H1 (cell line): ENCODE results near the gene APLP2. TPM values are rescaled to one million over a fixed set of nuclear protein-coding genes. Genes with fewer than 3 reads are reported as not detected.

Experiments
- CTCF ChIA-PET: fragments of 300-600 bp; sonication (Branson Sonifier 250); formaldehyde crosslinking; loops from one replicate; lab custom pipeline; 2021; ENCODE audit not compliant: partially characterized antibody; lab: Charles Lee
- POLR2A ChIA-PET: fragments of 300-600 bp; sonication (Branson Sonifier 250); formaldehyde crosslinking; loops from one replicate; lab custom pipeline; 2021; ENCODE audit warnings: inconsistent platforms; ENCODE audit not compliant: partially characterized antibody; lab: Charles Lee
- DNase-seq, 2 experiments: peaks; one replicate each; pipeline versions ENCODE4 v3.0.0 to v3.0.0-alpha.2; 2010 to 2022; ENCODE audit warnings: low spot score in 2 of 2, low read depth in 1 of 2, mixed read lengths in 1 of 2
- FAIRE-seq: peaks from 2 replicates; lab custom pipeline; 2011; peaks lifted over from hg19 to GRCh38; lab: Jason Lieb, UNC
- H2AFZ ChIP-seq: 2 replicates; pipeline ENCODE4 v1.8.1; 2012; ENCODE audit warnings: low read length, inconsistent platforms
- H2AK5ac ChIP-seq: 2 replicates; pipeline ENCODE4 v1.6.1; 2013; ENCODE audit warnings: low read depth, low read length
- H2BK120ac ChIP-seq: replicated peaks from 2 replicates; pipeline ENCODE3; 2013; ENCODE audit warnings: low read depth, low read length, inconsistent platforms
- H2BK12ac ChIP-seq: 2 replicates; pipeline ENCODE4 v1.6.1; 2013; ENCODE audit warnings: low read depth, low read length
- H2BK15ac ChIP-seq: 2 replicates; pipeline ENCODE4 v1.6.1; 2013; ENCODE audit warnings: low read length
- H2BK20ac ChIP-seq: 2 replicates; pipeline ENCODE4 v1.6.1; 2013; ENCODE audit warnings: low read length
- H2BK5ac ChIP-seq: 2 replicates; pipeline ENCODE4 v1.6.1; 2013; ENCODE audit warnings: low read depth, low read length
- H3K14ac ChIP-seq: 2 replicates; pipeline ENCODE4 v1.6.1; 2013; ENCODE audit warnings: inconsistent platforms; ENCODE audit not compliant: insufficient read length
- H3K18ac ChIP-seq: 2 replicates; pipeline ENCODE4 v1.6.1; 2013; ENCODE audit warnings: low read length; ENCODE audit errors: extremely low read depth
- H3K23ac ChIP-seq: 2 replicates; pipeline ENCODE4 v1.6.1; 2013; ENCODE audit warnings: inconsistent platforms; ENCODE audit not compliant: insufficient read length
- H3K23me2 ChIP-seq: 2 replicates; pipeline ENCODE4 v1.6.1; 2013; ENCODE audit warnings: low read depth, low read length
- H3K27ac ChIP-seq: 2 replicates; pipeline ENCODE4 v1.6.1; 2011; ENCODE audit warnings: low read depth, low read length, inconsistent platforms
- H3K27me3 ChIP-seq, 4 experiments: replicated peaks in 1 of 4; 1 replicate in 1 of 4; 2 replicates in 3 of 4; pipeline versions ENCODE4 v1.6.1 to v1.8.1; 2011 to 2013; ENCODE audit warnings: low read length in 3 of 4, mild to moderate bottlenecking in 3 of 4, inconsistent platforms in 2 of 4, mixed read lengths in 2 of 4, moderate library complexity in 1 of 4; ENCODE audit not compliant: control insufficient read depth in 3 of 4, insufficient read depth in 3 of 4; ENCODE audit errors: extremely low read depth in 1 of 4
- H3K36me3 ChIP-seq, 4 experiments: 2 replicates each; pipeline versions ENCODE4 v1.6.1 to v1.8.1; 2011 to 2013; ENCODE audit warnings: mild to moderate bottlenecking in 4 of 4, low read length in 3 of 4, moderate library complexity in 2 of 4, control low read depth in 1 of 4, inconsistent platforms in 1 of 4; ENCODE audit not compliant: insufficient read depth in 4 of 4, control insufficient read depth in 2 of 4
- H3K4ac ChIP-seq: replicated peaks from 2 replicates; pipeline ENCODE3; 2013; ENCODE audit warnings: low read length, low read depth, mixed read lengths, inconsistent platforms; ENCODE audit not compliant: insufficient read length
- H3K4me1 ChIP-seq, 4 experiments: replicated peaks in 1 of 4; 1 replicate in 1 of 4; 2 replicates in 3 of 4; pipeline versions ENCODE4 v1.6.1 to v1.8.1; 2011 to 2013; ENCODE audit warnings: low read length in 3 of 4, inconsistent platforms in 2 of 4, mixed read lengths in 1 of 4; ENCODE audit not compliant: insufficient read depth in 4 of 4, control insufficient read depth in 3 of 4
- H3K4me2 ChIP-seq, 2 experiments: 2 replicates each; pipeline versions ENCODE4 v1.6.1 to v1.8.1; 2011 to 2013; ENCODE audit warnings: low read depth in 2 of 2, low read length in 2 of 2, control low read depth in 1 of 2, inconsistent platforms in 1 of 2, mild to moderate bottlenecking in 1 of 2; ENCODE audit not compliant: insufficient read depth in 1 of 2
- H3K4me3 ChIP-seq, 4 experiments: fragments of 200-600, 300-600 bp in 1 of 4; sonication (generic), shearing (Covaris generic), sonication (Bioruptor Twin) in 1 of 4; 2 replicates each; pipeline versions ENCODE4 v1.5.1 to v1.8.1; 2011 to 2016; ENCODE audit warnings: low read length in 4 of 4, low read depth in 3 of 4, control low read depth in 2 of 4, inconsistent platforms in 2 of 4, mild to moderate bottlenecking in 2 of 4, mixed read lengths in 1 of 4, moderate library complexity in 1 of 4; ENCODE audit not compliant: insufficient read depth in 2 of 4; ENCODE audit errors: extremely low read depth in 1 of 4
- H3K56ac ChIP-seq: replicated peaks from 2 replicates; pipeline ENCODE3; 2013; ENCODE audit warnings: low read depth, mild to moderate bottlenecking, mixed read lengths, low read length, inconsistent platforms; ENCODE audit not compliant: insufficient read length
- H3K79me1 ChIP-seq: 2 replicates; pipeline ENCODE4 v1.6.1; 2013; ENCODE audit warnings: low read depth, low read length, control low read depth
- H3K79me2 ChIP-seq, 2 experiments: 2 replicates each; pipeline versions ENCODE4 v1.6.1 to v1.8.1; 2012 to 2013; ENCODE audit warnings: low read length in 2 of 2, mild to moderate bottlenecking in 2 of 2, inconsistent platforms in 1 of 2; ENCODE audit not compliant: insufficient read depth in 2 of 2, control insufficient read depth in 1 of 2
- H3K9ac ChIP-seq, 4 experiments: replicated peaks in 1 of 4; 1 replicate in 1 of 4; 2 replicates in 3 of 4; pipeline versions ENCODE4 v1.6.1 to v1.8.1; 2011 to 2013; ENCODE audit warnings: low read depth in 3 of 4, low read length in 3 of 4, control low read depth in 2 of 4, mild to moderate bottlenecking in 2 of 4, moderate library complexity in 2 of 4, inconsistent platforms in 1 of 4; ENCODE audit errors: extremely low read depth in 1 of 4
- H3K9me3 ChIP-seq, 2 experiments: 2 replicates each; pipeline versions ENCODE4 v1.6.1 to v1.8.1; 2012 to 2013; ENCODE audit warnings: mild to moderate bottlenecking in 2 of 2, moderate library complexity in 2 of 2, control low read depth in 1 of 2, inconsistent platforms in 1 of 2, low read depth in 1 of 2, low read length in 1 of 2, mixed read lengths in 1 of 2; ENCODE audit not compliant: insufficient read depth in 2 of 2
- H4K20me1 ChIP-seq, 2 experiments: replicated peaks in 1 of 2; 2 replicates each; pipeline versions ENCODE3 to v1.8.1; 2011 to 2013; ENCODE audit warnings: inconsistent platforms in 2 of 2, low read length in 2 of 2, mild to moderate bottlenecking in 1 of 2; ENCODE audit not compliant: insufficient read depth in 2 of 2, control insufficient read depth in 1 of 2
- H4K5ac ChIP-seq: 2 replicates; pipeline ENCODE4 v1.6.1; 2013; ENCODE audit warnings: low read length, low read depth, mixed read lengths, inconsistent platforms; ENCODE audit not compliant: insufficient read length
- H4K8ac ChIP-seq: 2 replicates; pipeline ENCODE4 v1.8.0; 2013; ENCODE audit warnings: mild to moderate bottlenecking, moderate library complexity, low read length, inconsistent platforms; ENCODE audit not compliant: insufficient read depth; ENCODE audit errors: extremely low read depth
- H4K91ac ChIP-seq: replicated peaks from 2 replicates; pipeline ENCODE3; 2013; ENCODE audit warnings: low read length, mixed read lengths, inconsistent platforms; ENCODE audit not compliant: insufficient read length
- BCL11A ChIP-seq, 2 experiments: IDR thresholded peaks; one replicate each; pipeline ENCODE4 v1.6.1; 2011; ENCODE audit warnings: low read depth in 2 of 2, low read length in 2 of 2, mild to moderate bottlenecking in 2 of 2
- CBX5 ChIP-seq: fragments of 300-800, 300-1000 bp; sonication (generic); IDR thresholded peaks from 2 replicates; pipeline ENCODE4 v1.7.1; 2016; ENCODE audit warnings: antibody characterized with exemption, low read length, low read depth
- CBX8 ChIP-seq: fragments of 300-800, 300-1000 bp; sonication (generic); IDR thresholded peaks from 2 replicates; pipeline ENCODE4 v1.7.1; 2016; ENCODE audit warnings: low read depth, low read length, borderline replicate concordance
- RBBP5 ChIP-seq: IDR thresholded peaks from 2 replicates; pipeline ENCODE4 v1.7.1; 2012; ENCODE audit warnings: low read depth, mild to moderate bottlenecking, inconsistent platforms, low read length, moderate library complexity, borderline replicate concordance
- RNF2 ChIP-seq: fragments of 200-900, 300-1000 bp; sonication (generic); IDR thresholded peaks from 2 replicates; pipeline ENCODE4 v1.7.1; 2016; ENCODE audit warnings: borderline replicate concordance, low read depth, mild to moderate bottlenecking, antibody characterized with exemption, low read length; ENCODE audit not compliant: poor library complexity, severe bottlenecking; ENCODE audit errors: missing control alignments
- RXRA ChIP-seq: IDR thresholded peaks from 2 replicates; pipeline ENCODE4 v1.6.1; 2011; ENCODE audit warnings: low read depth, mild to moderate bottlenecking, low read length, moderate library complexity; ENCODE audit not compliant: insufficient read depth
- YY1 ChIP-seq: IDR thresholded peaks from 2 replicates; pipeline ENCODE4 v1.6.1; 2011; ENCODE audit warnings: low read depth, mild to moderate bottlenecking, low read length
- WGBS, 2 experiments: shearing (Covaris generic) in 1 of 2; methylation state at CpG; one replicate each; pipeline versions ENCODE4 v1.1.6 to v1.1.7; 2013 to 2015; ENCODE audit warnings: low lambda C conversion rate in 2 of 2, mixed read lengths in 2 of 2, inconsistent platforms in 1 of 2, low coverage in 1 of 2, missing lambda C conversion rate in 1 of 2; ENCODE audit not compliant: insufficient replicate concordance in 2 of 2, insufficient coverage in 1 of 2, insufficient read length in 1 of 2; ENCODE audit errors: extremely low coverage in 1 of 2, missing lambda C conversion rate in 1 of 2; 5-methylcytosine and 5-hydroxymethylcytosine counted together
- polyA plus RNA-seq, 7 experiments: library from polyadenylated mRNA; depleted of rRNA in 3 of 7; stranded (reverse) in 5 of 7; unstranded in 2 of 7; fragments of >200 nt in 5 of 7; fragments of 200-250 nt in 2 of 7; gene quantifications; 1 replicate in 5 of 7; 2 replicates in 1 of 7; 4 replicates in 1 of 7; pipeline versions ENCODE4 v1.2.1 to v1.2.3, GENCODE V29; 2011 to 2013; ENCODE audit warnings: missing spikeins in 2 of 7, mixed read lengths in 2 of 7
- total RNA-seq: library from RNA; stranded (reverse); fragmentation: NEBNext Ultra II Directional; extraction: Animal tissue kit (Norgen Biotek cat#: 25700); gene quantifications from 2 replicates; pipeline ENCODE4 v1.2.1, GENCODE V29; 2021

APLP2 gene
- total and polyA plus RNA-seq, 2 of the 8 experiments (the other 6 are each of a cell fraction or from before 2014, with no cell fraction given) = 222 to 315 TPM

DNA sequence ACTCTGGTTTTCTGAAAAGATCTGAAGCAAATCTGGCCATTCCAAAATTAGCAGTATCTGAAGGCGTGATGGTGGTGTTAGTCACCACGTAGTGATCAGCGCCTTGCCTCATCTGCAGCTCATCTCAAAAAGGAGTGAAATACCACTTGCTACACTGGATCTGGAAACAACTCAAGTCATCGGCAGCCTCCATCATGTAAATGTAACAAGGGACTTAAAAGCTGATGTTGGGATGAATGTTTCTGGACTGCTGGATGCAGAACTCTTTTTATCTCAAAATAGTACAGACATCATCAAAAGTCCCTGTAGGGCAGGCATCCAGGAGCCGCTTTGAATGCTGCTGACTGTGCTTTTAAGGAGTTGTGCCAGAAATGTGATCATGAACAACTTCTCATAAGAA, 14.1 kb upstream of the APLP2 start:
- Histone ChIP-seq H3K79me2 (no peaks in the 10 kb centered on the region), H2BK120ac (no peak overlapping the region), H3K4me2 (no peak overlapping the region), H4K8ac (no peak overlapping the region), H3K4me1 (no peaks in the 10 kb centered on the region), H3K56ac (no peak overlapping the region), H2AK5ac (no peak overlapping the region), H3K27me3 (no peaks in the 10 kb centered on the region), H3K79me1 (no peaks in the 10 kb centered on the region), H3K23me2 (no peaks in the 10 kb centered on the region), H3K36me3 (no peaks in the 10 kb centered on the region), H2BK15ac (no peak overlapping the region), H3K4ac (no peak overlapping the region), H4K20me1 (no peaks in the 10 kb centered on the region), H3K14ac (no peak overlapping the region), H2AFZ (0 out of 2 replicates have a peak overlapping the region, but pooled peaks have one; percentile 26), H3K9ac (no peak overlapping the region), H3K4me3 (no peak overlapping the region), H4K5ac (no peak overlapping the region), H2BK20ac (no peak overlapping the region), H3K18ac (no peak overlapping the region), H3K27ac (no peak overlapping the region), H3K23ac (no peak overlapping the region), H2BK5ac (no peak overlapping the region), H2BK12ac (no peak overlapping the region), H3K9me3 (no peaks in the 10 kb centered on the region), H4K91ac (no peak overlapping the region)
- WGBS, 2 experiments = 90% methylated on average over 5 of the region's 5 CpGs; no CpG with 5 or more reads in 1 of the 2 experiments
- CTCF ChIA-PET = no interaction called here
- POLR2A ChIA-PET = interaction anchor here (1.0 kb wide), 1 partner anchor 53 kb away, joined by 3 read pairs; the partner anchor contains the start of gene PRDM10
- FAIRE-seq = no peak
- peak in 1 of 2 experiments; percentile 6 for DNase-seq
- no peak for TF ChIP-seq RBBP5
- TF ChIP-seq CBX8 = no peak
- no peak for TF ChIP-seq CBX5
- no peak for TF ChIP-seq YY1
- no peak for TF ChIP-seq RNF2
- TF ChIP-seq BCL11A (IDR thresholded peaks at IDR 0.05; ENCODE audit: low read depth in 2 of 2, low read length in 2 of 2) = no peak
- TF ChIP-seq RXRA = no peak
